HUES64 (cell line): Measurements from ENCODE around the gene ALDOA.

Experiments used
- H3K27ac ChIP-seq: 2 replicates; pipeline ENCODE4 v1.7.0; 2013; ENCODE audit warnings: low read depth, low read length, inconsistent platforms
- H3K27me3 ChIP-seq: 2 replicates; pipeline ENCODE4 v1.6.1; 2013; ENCODE audit warnings: mild to moderate bottlenecking, low read length; ENCODE audit not compliant: insufficient read depth
- H3K36me3 ChIP-seq: 2 replicates; pipeline ENCODE4 v1.6.1; 2013; ENCODE audit warnings: mild to moderate bottlenecking, low read length; ENCODE audit not compliant: insufficient read depth
- H3K4me1 ChIP-seq: 2 replicates; pipeline ENCODE4 v1.6.1; 2013; ENCODE audit warnings: mild to moderate bottlenecking, low read length, moderate library complexity; ENCODE audit not compliant: insufficient read depth
- H3K4me3 ChIP-seq: 2 replicates; pipeline ENCODE4 v1.5.1; 2013; ENCODE audit warnings: mild to moderate bottlenecking, low read length, moderate library complexity
- H3K9ac ChIP-seq: 2 replicates; pipeline ENCODE4 v1.6.1; 2013; ENCODE audit warnings: mild to moderate bottlenecking, low read depth, low read length
- H3K9me3 ChIP-seq: 2 replicates; pipeline ENCODE4 v1.6.1; 2013; ENCODE audit warnings: low read depth, low read length; ENCODE audit not compliant: insufficient read depth
- WGBS: fragments of 150-250, 120-280 bp; methylation state at CpG from one replicate; pipeline ENCODE4 v1.1.7; 2013; ENCODE audit warnings: missing lambda C conversion rate; 5-methylcytosine and 5-hydroxymethylcytosine counted together

The ALDOA gene

GRCh38 chr16:30063278-30063892 lies 2.2 kb upstream of the ALDOA start:
- WGBS: 57% methylated on average over 12 of the region's 12 CpGs
- peak overlapping the region; percentile 96 for H3K4me3 ChIP-seq
- peak overlapping the region; percentile 98 for H3K27ac ChIP-seq
- H3K9ac ChIP-seq: peak overlapping the region; percentile 90
- no peaks in the 10 kb centered on the region for H3K9me3 ChIP-seq
- no peaks in the 10 kb centered on the region for H3K27me3 ChIP-seq
- H3K36me3 ChIP-seq: peaks cover 17% of the 10 kb centered on the region
- peaks cover 10% of the 10 kb centered on the region; the same call in 1 of the 2 replicates for H3K4me1 ChIP-seq

- 2% methylated on average over 20 of the region's 27 CpGs for WGBS
- peak overlapping the region; percentile 96 for H3K4me3 ChIP-seq
- H3K4me1 ChIP-seq: peaks cover 10% of the 10 kb centered on the region; the same call in 1 of the 2 replicates
Observed at GRCh38 chr16:30063893-30064728, 1.4 kb upstream of the ALDOA start.

GRCh38 chr16:30064729-30065101 lies 845 bp upstream of the ALDOA start:
- H3K4me3 ChIP-seq: peak overlapping the region; percentile 96

More at GRCh38 chr16:30063893-30064728, 1.4 kb upstream of the ALDOA start:
- Histone ChIP-seq H3K27me3 (no peaks in the 10 kb centered on the region), H3K27ac (peak overlapping the region; percentile 98), H3K36me3 (peaks cover 24% of the 10 kb centered on the region), H3K9me3 (no peaks in the 10 kb centered on the region), H3K9ac (peak overlapping the region; percentile 90)

GRCh38 chr16:30065943-30066760 lies 592 bp downstream of the ALDOA start:
- Histone ChIP-seq H3K9ac (peak overlapping the region; percentile 97), H3K27ac (peak overlapping the region; percentile 98), H3K9me3 (no peaks in the 10 kb centered on the region), H3K27me3 (no peaks in the 10 kb centered on the region), H3K4me3 (peak overlapping the region; percentile 96), H3K36me3 (peaks cover 45% of the 10 kb centered on the region), H3K4me1 (0 out of 2 replicates have a peak, but pooled peaks cover 3% of the 10 kb centered on the region)
- 1% methylated on average over 44 of the region's 44 CpGs for WGBS

More at GRCh38 chr16:30064729-30065101, 845 bp upstream of the ALDOA start:
- H3K4me1 ChIP-seq: peaks cover 10% of the 10 kb centered on the region; the same call in 1 of the 2 replicates
- WGBS: under 1% methylated on average over 25 of the region's 25 CpGs
- H3K27me3 ChIP-seq: no peaks in the 10 kb centered on the region
- no peaks in the 10 kb centered on the region for H3K9me3 ChIP-seq
- peaks cover 30% of the 10 kb centered on the region for H3K36me3 ChIP-seq
- H3K27ac ChIP-seq: peak overlapping the region; percentile 98
- peak overlapping the region; percentile 90 for H3K9ac ChIP-seq

- H3K4me1 ChIP-seq: no peaks in the 10 kb centered on the region
- WGBS: 86% methylated on average over 21 of the region's 21 CpGs
- peaks cover 53% of the 10 kb centered on the region for H3K36me3 ChIP-seq
- H3K9ac ChIP-seq: peak overlapping the region; percentile 97
- H3K27me3 ChIP-seq: no peaks in the 10 kb centered on the region
- H3K9me3 ChIP-seq: no peaks in the 10 kb centered on the region
- peak overlapping the region; percentile 98 for H3K27ac ChIP-seq
- H3K4me3 ChIP-seq: peak overlapping the region; percentile 96
Observed at GRCh38 chr16:30066761-30067583, 1.4 kb downstream of the ALDOA start.

- H3K27me3 ChIP-seq: no peaks in the 10 kb centered on the region
- H3K4me3 ChIP-seq: peak overlapping the region; percentile 96; the same call in 1 of the 2 replicates
- H3K9me3 ChIP-seq: no peaks in the 10 kb centered on the region
- no peaks in the 10 kb centered on the region for H3K4me1 ChIP-seq
- H3K9ac ChIP-seq: no peak overlapping the region
- peaks cover 58% of the 10 kb centered on the region for H3K36me3 ChIP-seq
- 97% methylated on average over 6 of the region's 6 CpGs for WGBS
- no peak overlapping the region for H3K27ac ChIP-seq
Observed at GRCh38 chr16:30067584-30067916, 2.0 kb downstream of the ALDOA start.

GRCh38 chr16:30068333-30068732 lies 2.8 kb downstream of the ALDOA start:
- WGBS: 96% methylated on average over 8 of the region's 9 CpGs
- H3K36me3 ChIP-seq: peaks cover 60% of the 10 kb centered on the region
- H3K9me3 ChIP-seq: no peaks in the 10 kb centered on the region
- H3K4me3 ChIP-seq: no peak overlapping the region
- H3K27ac ChIP-seq: no peak overlapping the region
- H3K9ac ChIP-seq: no peak overlapping the region
- no peaks in the 10 kb centered on the region for H3K4me1 ChIP-seq
- H3K27me3 ChIP-seq: no peaks in the 10 kb centered on the region

- no peaks in the 10 kb centered on the region for H3K27me3 ChIP-seq
- WGBS: 94% methylated on average over 17 of the region's 17 CpGs
- H3K9me3 ChIP-seq: no peaks in the 10 kb centered on the region
- peaks cover 60% of the 10 kb centered on the region for H3K36me3 ChIP-seq
- no peak overlapping the region for H3K4me3 ChIP-seq
- no peak overlapping the region for H3K27ac ChIP-seq
- H3K9ac ChIP-seq: no peak overlapping the region
- H3K4me1 ChIP-seq: no peaks in the 10 kb centered on the region
Observed at GRCh38 chr16:30068750-30069610, 3.4 kb downstream of the ALDOA start.

GRCh38 chr16:30069611-30070462 lies 4.3 kb downstream of the ALDOA start:
- 95% methylated on average over 31 of the region's 31 CpGs for WGBS

More at GRCh38 chr16:30069611-30070462, 4.3 kb downstream of the ALDOA start:
- no peak overlapping the region for H3K9ac ChIP-seq
- no peaks in the 10 kb centered on the region for H3K4me1 ChIP-seq
- no peak overlapping the region for H3K27ac ChIP-seq
- H3K4me3 ChIP-seq: no peak overlapping the region
- no peaks in the 10 kb centered on the region for H3K27me3 ChIP-seq
- peaks cover 60% of the 10 kb centered on the region for H3K36me3 ChIP-seq
- H3K9me3 ChIP-seq: no peaks in the 10 kb centered on the region
